Subcutaneous adipose tissue (tissue), 4 donors: ENCODE data around the gene MED12. TPM values are rescaled to one million over a fixed set of nuclear protein-coding genes. Genes with fewer than 3 reads are reported as not detected.

Source experiments
- total RNA-seq, 4 donors: library from RNA; depleted of rRNA; stranded (reverse); fragments of >200 nt; gene quantifications; one replicate each; pipeline ENCODE4 v1.1.0, GENCODE V29; 2016
- TF ChIP-seq, protein P1 (sequence below): fragments of 450-650 bp; IDR thresholded peaks from one replicate; pipeline ENCODE4 v1.5.1; 2016; ENCODE audit warnings: low read depth, mild to moderate bottlenecking, control low read depth, antibody characterized with exemption, moderate library complexity

Gene MED12
- total RNA-seq, 4 donors from 2014 or later: 30.2 to 51.6 (median 43.9) TPM

DNA sequence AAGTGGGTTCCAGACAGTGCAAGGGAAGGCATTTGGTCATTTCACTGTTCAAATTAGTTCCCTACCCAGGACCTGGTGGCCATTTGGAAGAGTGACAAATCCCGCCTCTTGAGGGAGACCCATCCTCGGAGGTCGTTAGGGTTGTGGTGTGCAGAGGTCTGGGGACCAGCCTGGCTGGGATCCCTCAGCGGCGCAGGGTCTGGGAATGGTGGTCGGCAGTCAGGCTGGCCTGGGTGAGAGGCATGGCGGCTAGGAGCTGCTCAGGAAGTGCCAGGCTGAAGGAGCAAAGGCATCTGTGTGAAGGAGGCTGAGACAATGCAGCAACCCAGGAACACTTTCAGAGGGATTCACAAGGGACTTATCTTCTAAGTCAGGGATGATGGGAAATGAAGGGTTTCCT lies 33.0 kb downstream of the MED12 start:
- TF ChIP-seq, protein P1, sequence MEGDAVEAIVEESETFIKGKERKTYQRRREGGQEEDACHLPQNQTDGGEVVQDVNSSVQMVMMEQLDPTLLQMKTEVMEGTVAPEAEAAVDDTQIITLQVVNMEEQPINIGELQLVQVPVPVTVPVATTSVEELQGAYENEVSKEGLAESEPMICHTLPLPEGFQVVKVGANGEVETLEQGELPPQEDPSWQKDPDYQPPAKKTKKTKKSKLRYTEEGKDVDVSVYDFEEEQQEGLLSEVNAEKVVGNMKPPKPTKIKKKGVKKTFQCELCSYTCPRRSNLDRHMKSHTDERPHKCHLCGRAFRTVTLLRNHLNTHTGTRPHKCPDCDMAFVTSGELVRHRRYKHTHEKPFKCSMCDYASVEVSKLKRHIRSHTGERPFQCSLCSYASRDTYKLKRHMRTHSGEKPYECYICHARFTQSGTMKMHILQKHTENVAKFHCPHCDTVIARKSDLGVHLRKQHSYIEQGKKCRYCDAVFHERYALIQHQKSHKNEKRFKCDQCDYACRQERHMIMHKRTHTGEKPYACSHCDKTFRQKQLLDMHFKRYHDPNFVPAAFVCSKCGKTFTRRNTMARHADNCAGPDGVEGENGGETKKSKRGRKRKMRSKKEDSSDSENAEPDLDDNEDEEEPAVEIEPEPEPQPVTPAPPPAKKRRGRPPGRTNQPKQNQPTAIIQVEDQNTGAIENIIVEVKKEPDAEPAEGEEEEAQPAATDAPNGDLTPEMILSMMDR: no peak

DNA sequence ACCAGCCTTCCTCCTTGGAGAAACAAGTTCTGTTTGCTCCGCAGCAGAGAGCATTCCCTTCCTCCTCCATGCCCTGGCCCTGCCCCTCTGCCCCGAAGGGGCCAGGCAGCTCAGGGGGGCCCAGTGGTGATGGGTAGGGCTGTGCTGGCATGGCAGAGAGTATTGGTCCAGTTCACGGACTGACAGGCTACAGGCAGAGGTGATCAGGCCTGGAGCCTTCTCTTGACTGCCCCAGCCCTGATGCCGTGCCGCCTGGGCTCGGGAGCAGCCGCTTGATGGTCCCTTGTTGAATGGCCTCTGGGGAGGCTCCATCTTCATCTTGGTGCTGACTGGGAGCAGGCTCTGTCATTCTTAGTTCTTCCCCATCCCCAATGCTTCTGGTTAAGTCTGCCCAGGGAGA lies 35.8 kb downstream of the MED12 start:
- TF ChIP-seq, protein P1: no peak

GRCh38 chrX:71154641-71155040 lies 36.2 kb downstream of the MED12 start:
- TF ChIP-seq, protein P1: no peak

- TF ChIP-seq, protein P1: no peak
Measured at GRCh38 chrX:71158603-71159002, 40.2 kb downstream of the MED12 start.

DNA sequence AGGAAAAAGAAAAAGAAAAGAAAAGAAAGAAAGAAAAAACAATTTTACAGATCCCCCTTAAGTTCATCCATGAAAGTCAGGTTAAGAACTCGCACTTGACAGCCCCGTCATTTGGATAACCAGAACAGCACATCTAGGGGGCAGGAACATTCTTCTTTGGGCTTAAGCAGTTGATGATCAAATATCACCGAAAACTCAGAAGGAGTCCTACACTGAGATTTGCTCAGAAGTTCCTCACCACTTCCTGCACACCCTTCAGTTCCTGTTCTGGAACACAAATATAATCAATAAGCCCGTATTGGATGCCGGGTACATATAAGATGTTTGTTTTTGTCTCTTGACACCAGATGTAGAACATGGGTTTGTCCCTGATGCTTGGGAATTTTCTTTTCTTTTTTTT lies 40.9 kb downstream of the MED12 start:
- TF ChIP-seq, protein P1: no peak

DNA sequence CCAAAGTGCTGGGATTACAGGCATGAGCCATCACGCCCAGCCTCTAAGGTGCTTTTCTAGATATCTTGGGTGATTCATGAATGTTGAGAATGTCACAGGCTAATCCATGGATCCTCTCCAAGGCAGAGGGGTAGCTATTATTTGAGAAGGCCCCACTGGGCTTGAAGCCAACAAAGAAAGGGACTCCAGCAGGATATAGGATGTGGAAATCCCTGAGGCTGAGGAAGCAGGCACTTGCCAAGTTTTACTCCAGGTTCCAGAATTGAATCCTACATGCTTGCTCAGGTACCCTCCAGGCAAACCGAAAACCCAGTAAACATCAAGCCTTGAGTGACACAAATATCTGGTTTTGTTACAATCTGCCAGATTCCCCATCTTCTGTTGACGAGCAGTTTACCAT lies 42.1 kb downstream of the MED12 start:
- TF ChIP-seq, protein P1: no peak

DNA sequence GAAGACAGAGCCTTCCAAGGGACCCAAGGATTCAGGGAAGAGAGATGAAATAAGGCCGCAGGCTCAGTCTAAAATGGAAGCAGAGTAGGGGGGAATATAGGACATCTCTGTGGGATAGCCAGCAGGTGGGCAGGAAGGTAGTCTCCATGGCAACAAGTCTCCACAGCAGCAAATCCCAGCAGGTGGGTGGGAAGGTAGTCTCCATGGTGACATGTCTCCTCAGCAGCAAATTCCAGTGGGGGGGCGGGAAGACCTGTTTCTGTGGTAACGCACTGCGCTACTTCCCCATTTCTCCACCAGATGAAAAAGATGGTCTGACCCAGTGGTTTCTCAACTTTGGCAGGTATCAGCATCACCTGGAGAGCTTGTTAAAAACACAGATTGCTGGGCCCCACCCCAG lies 44.6 kb downstream of the MED12 start:
- TF ChIP-seq, protein P1: no peak
